ENCODE results near the gene L3MBTL4. TPM values are rescaled to one million over a fixed set of nuclear protein-coding genes. Genes with fewer than 3 reads are reported as not detected.

The L3MBTL4 gene
- total and polyA plus RNA-seq, 10 of the 15 experiments (the other 5 are each of a cell fraction or from before 2014, with no cell fraction given): 1.3 to 8.7 (median 3.8) TPM

GRCh38 chr18:6261938-6262337 is 152.8 kb downstream of the L3MBTL4 start:
- TF ChIP-seq FOXM1 (IDR thresholded peaks at IDR 0.05; ENCODE audit: low read depth, low read length): no peak
- TF ChIP-seq SIX5 (IDR thresholded peaks at IDR 0.05; ENCODE audit: low read depth, low read length, severe bottlenecking): no peak
- TF ChIP-seq, protein P1, sequence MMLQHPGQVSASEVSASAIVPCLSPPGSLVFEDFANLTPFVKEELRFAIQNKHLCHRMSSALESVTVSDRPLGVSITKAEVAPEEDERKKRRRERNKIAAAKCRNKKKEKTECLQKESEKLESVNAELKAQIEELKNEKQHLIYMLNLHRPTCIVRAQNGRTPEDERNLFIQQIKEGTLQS (IDR thresholded peaks at IDR 0.05; ENCODE audit: borderline replicate concordance, extremely low read depth, low read depth, low read length): no peak
- TF ChIP-seq IKZF2 (IDR thresholded peaks at IDR 0.05): no peak
- no peak for TF ChIP-seq SREBF2 (IDR thresholded peaks at IDR 0.05; ENCODE audit: low read length)
- no peak for TF ChIP-seq TAF1 (IDR thresholded peaks at IDR 0.05; ENCODE audit: borderline replicate concordance, low read depth, low read length)
- TF ChIP-seq MYB (IDR thresholded peaks at IDR 0.05; ENCODE audit: borderline replicate concordance, low read depth, low read length): no peak
- no peak for TF ChIP-seq CREB1 (IDR thresholded peaks at IDR 0.05; ENCODE audit: low read depth)
- no peak for TF ChIP-seq IRF4 (IDR thresholded peaks at IDR 0.05; ENCODE audit: low read depth, low read length)
- no peak for TF ChIP-seq MYC (IDR thresholded peaks at IDR 0.05; ENCODE audit: insufficient read depth, insufficient read length, insufficient replicate concordance, low read length, severe bottlenecking)
- no peak for TF ChIP-seq POLR2AphosphoS5 (IDR thresholded peaks at IDR 0.05; ENCODE audit: low read length)
- TF ChIP-seq PAX8 (IDR thresholded peaks at IDR 0.05): no peak
- TF ChIP-seq STAT1 (conservative IDR thresholded peaks at IDR 0.05): no peak
- ChIA-PET CTCF (no interaction called here), POLR2A (no interaction called here), RAD21 (ENCODE audit: unreplicated experiment) (no interaction called here), SMC1A (ENCODE audit: uncharacterized antibody, unreplicated experiment) (no interaction called here)
- BruUV-seq (replicated peaks): no TSS peak
- Histone ChIP-seq H3K9ac (ENCODE audit: control insufficient read depth, insufficient read depth, low read length) (no peak overlapping the region), H2AFZ (ENCODE audit: control insufficient read depth, low read depth, low read length) (no peak overlapping the region), H4K20me1 (ENCODE audit: control insufficient read depth, insufficient read depth) (no peaks in the 10 kb centered on the region), H3K36me3 (ENCODE audit: control insufficient read depth in 2 of 2, insufficient read depth in 2 of 2, low read length in 1 of 2) (no peaks in the 10 kb centered on the region), H3K4me3 (no peak overlapping the region), H3K4me1 (ENCODE audit: control insufficient read depth, insufficient read depth, low read length) (no peaks in the 10 kb centered on the region), H3K27me3 (replicated peaks in 1 of 2; ENCODE audit: control insufficient read depth in 2 of 2, insufficient read depth in 2 of 2, low read length in 1 of 2) (no peaks in the 10 kb centered on the region), H3K27ac (ENCODE audit: control insufficient read depth, insufficient read depth) (no peak overlapping the region), H3K79me2 (ENCODE audit: control insufficient read depth, insufficient read depth, low read length) (no peaks in the 10 kb centered on the region), H3K9me3 (replicated peaks; ENCODE audit: control insufficient read depth, insufficient read depth, low read length) (peaks cover 3% of the 10 kb centered on the region; the same call in 2 of the 3 replicates), H3K4me2 (ENCODE audit: control insufficient read depth, insufficient read depth) (no peak overlapping the region)
- in situ Hi-C loops (cut with MboI): no loop called here
- DNase-seq (ENCODE audit: low read depth, low spot score): no peak
- no peak for FAIRE-seq
- intact Hi-C loops (cut with micrococcal nuclease; ENCODE audit: unreplicated experiment): no loop called here
- ATAC-seq: no peak
- WGBS (ENCODE audit: insufficient coverage, insufficient replicate concordance, low lambda C conversion rate, missing lambda C conversion rate): 44% methylated on average over 8 of the region's 8 CpGs
